Measurements from ENCODE around the gene GYPC.
"Not testable (repeated sequence)": the region's sequence is repeated elsewhere in the genome, so short reads cannot be mapped to it uniquely, and the experiment has no call there.

GYPC gene

DNA sequence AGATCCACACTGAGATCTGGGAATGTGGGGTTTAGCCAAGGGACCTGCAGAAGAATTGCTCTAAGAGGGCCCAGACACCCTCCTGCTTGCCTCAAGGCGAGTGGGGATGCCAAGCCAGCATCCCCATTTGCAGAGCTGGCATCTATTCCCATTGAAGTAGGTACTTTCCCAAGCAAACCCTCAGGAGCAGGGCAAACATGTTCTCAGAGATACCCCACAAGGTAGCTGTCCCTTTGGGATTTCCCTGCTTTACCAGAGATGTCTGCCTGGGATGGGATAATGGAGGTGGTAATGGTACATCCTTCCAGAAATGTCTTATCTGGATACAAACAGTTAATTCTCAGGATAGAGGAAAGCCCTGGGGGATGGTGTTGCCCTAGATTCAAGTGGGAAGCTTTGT lies 51.2 kb downstream of the GYPC start:
- H3K36me3 ChIP-seq (ENCODE audit: insufficient read depth, low read depth, low read length), result no peaks in the 10 kb centered on the region
- no peaks in the 10 kb centered on the region for H3K9me3 ChIP-seq (ENCODE audit: insufficient read depth, low read depth, low read length)

GRCh38 chr2:126707941-126708340 lies 52.0 kb downstream of the GYPC start:
- Histone ChIP-seq H3K9me3 (ENCODE audit: insufficient read depth, low read depth, low read length) (no peaks in the 10 kb centered on the region), H3K4me1 (ENCODE audit: insufficient read depth, low read length) (no peaks in the 10 kb centered on the region; the same call in 1 of the 2 replicates), H3K36me3 (ENCODE audit: insufficient read depth, low read depth, low read length) (no peaks in the 10 kb centered on the region), H3K9ac (ENCODE audit: low read depth, low read length) (no peak overlapping the region), H3K4me3 (ENCODE audit: low read length) (no peak overlapping the region), H3K27ac (ENCODE audit: low read length) (no peak overlapping the region), H3K27me3 (ENCODE audit: insufficient read depth, low read length) (no peaks in the 10 kb centered on the region)

More for the DNA sequence above, 51.2 kb downstream of the GYPC start:
- no peak overlapping the region for H3K27ac ChIP-seq (ENCODE audit: low read length)
- H3K9ac ChIP-seq (ENCODE audit: low read depth, low read length), result no peak overlapping the region
- no peaks in the 10 kb centered on the region for H3K27me3 ChIP-seq (ENCODE audit: insufficient read depth, low read length)
- H3K4me3 ChIP-seq (ENCODE audit: low read length), result no peak overlapping the region
- H3K4me1 ChIP-seq (ENCODE audit: insufficient read depth, low read length), result no peaks in the 10 kb centered on the region; the same call in 1 of the 2 replicates

DNA sequence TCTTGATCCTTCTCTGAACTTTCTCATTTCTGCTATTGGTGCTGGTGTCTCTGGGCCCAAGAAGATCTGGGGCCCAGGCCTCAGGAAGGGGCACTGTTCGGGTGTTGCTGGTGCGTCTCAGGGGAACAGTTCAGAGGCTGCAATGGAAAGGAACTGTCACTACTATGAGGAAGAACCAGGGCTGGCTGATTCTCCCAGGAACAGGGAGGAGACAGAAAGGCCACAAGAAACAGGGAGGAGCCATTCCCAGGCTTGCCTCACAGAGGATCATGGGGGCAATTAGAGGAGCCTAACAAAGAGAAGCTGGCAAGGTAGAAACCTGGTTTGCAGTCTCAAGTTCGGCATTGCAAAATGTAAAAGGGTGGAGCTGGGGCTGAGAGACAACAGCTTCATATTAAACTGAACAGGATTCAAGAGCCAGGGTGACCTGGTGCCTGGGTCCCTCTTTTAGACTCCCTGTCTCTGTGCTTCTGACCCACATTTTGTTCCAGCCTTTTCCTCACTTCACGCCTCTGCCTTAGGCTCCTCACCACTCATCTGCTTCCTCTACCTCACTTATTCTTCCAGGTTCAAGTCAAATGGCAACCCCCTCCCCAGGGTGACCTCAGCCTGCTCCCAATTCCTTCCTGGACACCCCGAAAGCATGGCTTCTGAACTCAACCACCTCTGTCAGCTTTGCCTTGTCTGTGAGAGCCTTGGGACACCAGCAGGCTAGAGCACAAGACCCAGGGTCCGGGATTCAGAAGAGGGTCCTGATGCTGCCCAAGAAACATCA lies 58.4 kb downstream of the GYPC start:
- Histone ChIP-seq H3K4me3 (ENCODE audit: low read length) (no peak overlapping the region), H3K27ac (ENCODE audit: low read length) (no peak overlapping the region), H3K9ac (ENCODE audit: low read depth, low read length) (no peak overlapping the region), H3K9me3 (ENCODE audit: insufficient read depth, low read depth, low read length) (no peaks in the 10 kb centered on the region), H3K27me3 (ENCODE audit: insufficient read depth, low read length) (no peaks in the 10 kb centered on the region), H3K4me1 (ENCODE audit: insufficient read depth, low read length) (no peaks in the 10 kb centered on the region), H3K36me3 (ENCODE audit: insufficient read depth, low read depth, low read length) (no peaks in the 10 kb centered on the region)

DNA sequence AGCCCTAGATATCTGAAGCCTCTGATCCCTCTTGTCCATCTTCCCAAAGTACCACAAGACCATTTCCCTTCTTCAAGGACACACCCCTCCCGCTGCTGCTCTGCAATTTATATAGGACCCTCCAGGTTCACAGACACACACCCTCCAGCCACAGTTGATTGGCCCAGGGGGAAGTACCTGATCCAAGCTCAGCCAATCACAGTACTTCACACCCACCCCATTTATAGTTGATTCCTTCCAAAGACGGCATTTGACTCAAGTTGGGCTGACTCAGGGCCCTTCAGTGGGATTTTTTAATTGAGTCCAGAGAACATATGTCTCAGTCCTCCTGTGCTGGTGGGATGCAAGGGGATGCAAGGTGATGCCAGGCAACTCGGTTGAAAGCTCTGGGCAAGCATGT lies 59.2 kb downstream of the GYPC start:
- Histone ChIP-seq H3K9ac (ENCODE audit: low read depth, low read length) (no peak overlapping the region), H3K9me3 (ENCODE audit: insufficient read depth, low read depth, low read length) (no peaks in the 10 kb centered on the region), H3K4me3 (ENCODE audit: low read length) (no peak overlapping the region), H3K27me3 (ENCODE audit: insufficient read depth, low read length) (no peaks in the 10 kb centered on the region), H3K36me3 (ENCODE audit: insufficient read depth, low read depth, low read length) (no peaks in the 10 kb centered on the region), H3K27ac (ENCODE audit: low read length) (no peak overlapping the region), H3K4me1 (ENCODE audit: insufficient read depth, low read length) (no peaks in the 10 kb centered on the region)

DNA sequence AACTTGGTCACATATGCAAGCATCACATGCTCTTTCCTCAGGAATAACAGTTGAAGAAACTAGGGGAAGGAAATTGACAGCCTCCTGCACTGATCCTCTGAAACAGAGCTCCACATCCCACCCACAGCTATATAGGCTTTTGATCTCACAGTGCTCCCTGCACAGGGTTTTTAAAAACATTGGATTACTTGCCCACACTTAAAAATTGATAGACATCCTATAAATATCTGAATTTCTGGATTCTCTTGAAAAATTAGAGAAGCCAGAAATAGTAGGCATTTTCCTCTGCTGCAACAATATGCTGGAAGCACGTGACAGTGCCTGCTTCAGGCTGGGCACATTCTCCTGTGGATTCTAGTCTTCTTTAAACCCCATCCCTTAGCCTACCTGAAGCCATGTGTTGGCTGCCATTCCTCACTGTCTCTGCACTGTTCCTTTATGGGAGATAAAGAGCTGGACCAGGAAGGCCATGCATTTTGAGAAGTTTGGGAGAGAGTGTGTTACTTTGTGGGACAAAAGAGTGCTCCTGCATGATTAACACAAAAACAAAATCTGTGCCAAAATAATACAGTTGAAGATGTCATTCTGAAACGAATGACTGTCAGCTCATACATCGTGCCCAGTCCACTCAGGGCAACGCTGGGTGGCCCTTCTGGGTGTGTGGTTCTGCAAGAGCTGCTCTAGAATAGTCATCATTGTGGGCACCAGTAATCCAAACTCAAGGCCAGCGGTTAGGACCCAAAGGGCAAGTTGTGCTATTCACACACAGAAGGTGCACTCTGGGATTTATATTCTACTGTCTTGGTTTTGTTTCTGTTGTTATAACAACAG lies 59.8 kb downstream of the GYPC start:
- Histone ChIP-seq H3K36me3 (ENCODE audit: insufficient read depth, low read depth, low read length) (no peaks in the 10 kb centered on the region), H3K9me3 (ENCODE audit: insufficient read depth, low read depth, low read length) (no peaks in the 10 kb centered on the region), H3K27me3 (ENCODE audit: insufficient read depth, low read length) (no peaks in the 10 kb centered on the region), H3K27ac (ENCODE audit: low read length) (no peak overlapping the region), H3K9ac (ENCODE audit: low read depth, low read length) (no peak overlapping the region), H3K4me1 (ENCODE audit: insufficient read depth, low read length) (no peaks in the 10 kb centered on the region), H3K4me3 (ENCODE audit: low read length) (no peak overlapping the region)

GRCh38 chr2:126717277-126717676 lies 61.3 kb downstream of the GYPC start:
- not testable (repeated sequence) for H3K4me1 ChIP-seq (ENCODE audit: insufficient read depth, low read length); H3K9me3 ChIP-seq (ENCODE audit: insufficient read depth, low read depth, low read length); H3K27ac ChIP-seq (ENCODE audit: low read length); H3K9ac ChIP-seq (ENCODE audit: low read depth, low read length); H3K27me3 ChIP-seq (ENCODE audit: insufficient read depth, low read length); H3K4me3 ChIP-seq (ENCODE audit: low read length); H3K36me3 ChIP-seq (ENCODE audit: insufficient read depth, low read depth, low read length)

DNA sequence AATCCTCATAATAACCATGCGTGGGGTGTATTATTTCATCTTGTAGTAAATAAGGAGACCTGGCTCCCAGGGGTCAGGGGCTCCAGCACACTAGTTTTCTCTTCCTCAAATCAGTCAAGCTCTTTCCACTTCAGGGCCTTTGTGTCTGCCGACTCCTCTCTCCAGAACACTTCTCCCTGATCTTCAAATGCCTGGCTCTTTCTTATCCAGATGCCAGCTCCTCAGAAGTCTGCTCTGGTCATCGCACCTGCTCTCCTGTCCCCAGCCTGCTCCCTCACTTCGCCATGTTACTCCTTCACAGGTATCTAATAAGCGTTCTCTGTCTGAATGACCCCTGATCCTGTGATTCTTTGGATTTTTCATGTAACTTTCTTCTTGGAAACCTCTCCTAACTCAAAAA lies 62.0 kb downstream of the GYPC start:
- Histone ChIP-seq H3K27me3 (ENCODE audit: insufficient read depth, low read length) (no peaks in the 10 kb centered on the region), H3K27ac (ENCODE audit: low read length) (no peak overlapping the region), H3K9ac (ENCODE audit: low read depth, low read length) (no peak overlapping the region), H3K4me3 (ENCODE audit: low read length) (no peak overlapping the region), H3K36me3 (ENCODE audit: insufficient read depth, low read depth, low read length) (no peaks in the 10 kb centered on the region), H3K4me1 (ENCODE audit: insufficient read depth, low read length) (no peaks in the 10 kb centered on the region), H3K9me3 (ENCODE audit: insufficient read depth, low read depth, low read length) (no peaks in the 10 kb centered on the region)

DNA sequence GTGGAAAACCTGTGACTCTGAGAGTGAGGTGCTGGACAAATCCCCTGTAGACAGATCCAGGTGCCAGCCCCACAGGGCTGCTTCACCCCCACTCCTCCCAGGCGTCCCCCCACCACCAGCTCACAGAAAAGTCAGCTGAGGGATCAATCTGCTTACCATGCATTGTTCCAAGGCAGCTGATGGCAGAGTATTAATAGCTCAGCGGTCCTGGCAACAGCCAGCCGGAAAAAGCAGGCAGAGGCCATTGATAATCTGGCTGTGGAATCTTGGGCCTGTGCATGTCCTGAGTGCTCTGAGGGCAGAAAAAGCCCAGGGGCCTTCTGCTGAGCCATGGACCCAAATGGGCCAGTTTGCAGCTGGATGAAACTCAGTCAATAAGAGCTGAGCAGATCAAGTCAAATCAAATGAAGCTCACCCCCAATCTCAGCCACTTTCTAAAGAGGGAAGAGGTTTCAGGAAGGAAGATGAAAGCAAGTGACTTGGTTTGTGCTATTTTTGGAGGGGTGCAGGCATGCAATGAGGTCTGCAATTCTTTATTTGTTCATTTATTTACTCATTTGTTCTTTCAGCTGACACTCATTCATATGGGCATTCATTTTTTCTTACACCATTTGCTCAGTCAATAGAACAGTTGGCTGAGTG lies 63.4 kb downstream of the GYPC start:
- H3K27ac ChIP-seq (ENCODE audit: low read length), result no peak overlapping the region
- no peaks in the 10 kb centered on the region for H3K36me3 ChIP-seq (ENCODE audit: insufficient read depth, low read depth, low read length)
- H3K27me3 ChIP-seq (ENCODE audit: insufficient read depth, low read length), result no peaks in the 10 kb centered on the region
- no peak overlapping the region for H3K4me3 ChIP-seq (ENCODE audit: low read length)
- no peaks in the 10 kb centered on the region for H3K4me1 ChIP-seq (ENCODE audit: insufficient read depth, low read length)
- no peaks in the 10 kb centered on the region for H3K9me3 ChIP-seq (ENCODE audit: insufficient read depth, low read depth, low read length)
- no peak overlapping the region for H3K9ac ChIP-seq (ENCODE audit: low read depth, low read length)

DNA sequence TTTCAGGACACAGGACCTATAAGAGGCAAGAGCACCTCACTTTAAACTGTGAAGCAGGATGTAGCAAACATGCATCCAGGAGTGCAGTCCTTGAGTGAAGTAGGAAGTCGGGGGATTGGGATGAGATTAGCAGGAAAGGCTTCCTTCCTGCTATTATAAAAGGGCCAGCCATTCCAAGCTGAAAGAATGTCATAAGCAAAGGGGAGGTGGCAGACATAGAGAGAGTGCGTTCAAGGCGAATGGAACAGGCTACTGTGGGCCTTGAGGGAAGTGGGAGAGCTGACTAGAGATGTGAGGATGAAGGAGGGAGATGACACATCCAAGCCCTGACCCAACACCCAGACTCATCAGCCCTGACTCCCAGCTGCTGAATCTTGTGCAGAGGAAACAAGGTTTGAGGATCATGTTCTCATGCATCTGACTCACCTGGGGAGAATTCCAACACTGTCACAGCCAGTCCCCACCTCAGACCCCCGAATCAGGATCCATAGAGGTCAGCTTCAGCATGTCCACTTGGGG lies 63.9 kb downstream of the GYPC start:
- Histone ChIP-seq H3K4me3 (ENCODE audit: low read length) (no peak overlapping the region), H3K27me3 (ENCODE audit: insufficient read depth, low read length) (no peaks in the 10 kb centered on the region), H3K9me3 (ENCODE audit: insufficient read depth, low read depth, low read length) (peaks cover 5% of the 10 kb centered on the region; the same call in 1 of the 2 replicates), H3K4me1 (ENCODE audit: insufficient read depth, low read length) (no peaks in the 10 kb centered on the region), H3K9ac (ENCODE audit: low read depth, low read length) (no peak overlapping the region), H3K36me3 (ENCODE audit: insufficient read depth, low read depth, low read length) (no peaks in the 10 kb centered on the region), H3K27ac (ENCODE audit: low read length) (no peak overlapping the region)

GRCh38 chr2:126720638-126721037 lies 64.7 kb downstream of the GYPC start:
- Histone ChIP-seq H3K4me1 (ENCODE audit: insufficient read depth, low read length) (no peaks in the 10 kb centered on the region), H3K9ac (ENCODE audit: low read depth, low read length) (no peak overlapping the region), H3K4me3 (ENCODE audit: low read length) (no peak overlapping the region), H3K27me3 (ENCODE audit: insufficient read depth, low read length) (no peaks in the 10 kb centered on the region), H3K27ac (ENCODE audit: low read length) (no peak overlapping the region), H3K36me3 (ENCODE audit: insufficient read depth, low read depth, low read length) (no peaks in the 10 kb centered on the region), H3K9me3 (ENCODE audit: insufficient read depth, low read depth, low read length) (peaks cover 11% of the 10 kb centered on the region; the same call in 1 of the 2 replicates)

DNA sequence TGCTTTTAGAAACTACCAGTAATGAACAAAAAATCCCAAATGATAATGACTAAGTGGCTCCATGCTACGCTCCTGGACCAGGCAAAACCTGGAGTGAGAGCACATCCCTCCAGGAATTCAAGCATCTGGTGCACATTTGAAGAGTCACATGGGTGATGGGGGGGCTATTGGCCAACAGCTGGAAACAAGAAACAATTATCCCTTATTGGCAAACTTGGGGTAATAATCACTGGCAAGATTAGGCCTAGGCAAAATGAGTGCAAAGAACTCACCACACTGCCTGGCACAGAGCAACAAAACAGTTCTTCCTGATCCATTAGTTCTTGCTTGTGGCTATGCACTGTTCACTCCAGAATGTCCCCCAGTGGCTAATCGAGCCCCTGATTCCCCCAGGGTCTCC lies 66.1 kb downstream of the GYPC start:
- H3K4me1 ChIP-seq (ENCODE audit: insufficient read depth, low read length), result no peaks in the 10 kb centered on the region
- no peak overlapping the region for H3K27ac ChIP-seq (ENCODE audit: low read length)
- H3K4me3 ChIP-seq (ENCODE audit: low read length), result no peak overlapping the region
- no peak overlapping the region for H3K9ac ChIP-seq (ENCODE audit: low read depth, low read length)
- H3K9me3 ChIP-seq (ENCODE audit: insufficient read depth, low read depth, low read length), result peaks cover 12% of the 10 kb centered on the region; the same call in 1 of the 2 replicates
- H3K27me3 ChIP-seq (ENCODE audit: insufficient read depth, low read length), result no peaks in the 10 kb centered on the region
- H3K36me3 ChIP-seq (ENCODE audit: insufficient read depth, low read depth, low read length), result no peaks in the 10 kb centered on the region
